IMR-90 (cell line): Measurements from ENCODE around the gene SEPTIN10.

ENCODE experiments used
- CHD1 ChIP-seq: IDR thresholded peaks from 2 replicates; pipeline ENCODE4 v1.6.1; 2012; ENCODE audit warnings: low read depth, low read length, improper control_type of control experiment
- MAFK ChIP-seq: IDR thresholded peaks from 2 replicates; pipeline ENCODE4 v1.6.1; 2012; ENCODE audit warnings: low read depth, low read length, improper control_type of control experiment
- POLR2A ChIP-seq: IDR thresholded peaks from 2 replicates; pipeline ENCODE4 v1.6.1; 2012; ENCODE audit warnings: mild to moderate bottlenecking, low read depth, low read length
- SMC3 ChIP-seq: fragments of 150-350 bp; IDR thresholded peaks from 2 replicates; pipeline ENCODE4 v1.6.1; 2016; ENCODE audit warnings: low read depth, mild to moderate bottlenecking, antibody characterized with exemption, low read length, moderate library complexity
- TF ChIP-seq, protein P1 (sequence below): conservative IDR thresholded peaks from 2 replicates; pipeline ENCODE4 v1.5.1; 2012; ENCODE audit warnings: mild to moderate bottlenecking, low read depth, low read length, improper control_type of control experiment

DNA sequence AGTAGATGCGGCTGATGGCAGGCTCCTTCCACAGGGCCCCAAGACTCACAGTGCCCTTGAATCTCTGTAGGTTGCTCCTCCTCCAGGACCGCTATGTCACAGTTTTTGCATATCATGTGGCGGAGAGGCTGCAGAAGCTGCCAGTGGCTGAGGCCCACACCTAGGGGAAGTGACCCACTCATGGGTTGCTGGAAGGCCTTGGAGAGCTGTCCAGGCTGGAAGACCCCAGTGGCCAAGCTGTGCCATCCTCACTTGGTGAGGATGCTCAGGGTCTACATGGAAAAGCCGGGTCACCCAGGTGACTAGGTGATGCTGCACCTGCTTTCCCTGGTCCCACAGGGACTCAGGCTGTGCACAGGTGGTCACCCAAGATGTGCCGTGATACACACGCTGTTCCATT is 90.6 kb downstream of the SEPTIN10 start:
- TF ChIP-seq, protein P1, sequence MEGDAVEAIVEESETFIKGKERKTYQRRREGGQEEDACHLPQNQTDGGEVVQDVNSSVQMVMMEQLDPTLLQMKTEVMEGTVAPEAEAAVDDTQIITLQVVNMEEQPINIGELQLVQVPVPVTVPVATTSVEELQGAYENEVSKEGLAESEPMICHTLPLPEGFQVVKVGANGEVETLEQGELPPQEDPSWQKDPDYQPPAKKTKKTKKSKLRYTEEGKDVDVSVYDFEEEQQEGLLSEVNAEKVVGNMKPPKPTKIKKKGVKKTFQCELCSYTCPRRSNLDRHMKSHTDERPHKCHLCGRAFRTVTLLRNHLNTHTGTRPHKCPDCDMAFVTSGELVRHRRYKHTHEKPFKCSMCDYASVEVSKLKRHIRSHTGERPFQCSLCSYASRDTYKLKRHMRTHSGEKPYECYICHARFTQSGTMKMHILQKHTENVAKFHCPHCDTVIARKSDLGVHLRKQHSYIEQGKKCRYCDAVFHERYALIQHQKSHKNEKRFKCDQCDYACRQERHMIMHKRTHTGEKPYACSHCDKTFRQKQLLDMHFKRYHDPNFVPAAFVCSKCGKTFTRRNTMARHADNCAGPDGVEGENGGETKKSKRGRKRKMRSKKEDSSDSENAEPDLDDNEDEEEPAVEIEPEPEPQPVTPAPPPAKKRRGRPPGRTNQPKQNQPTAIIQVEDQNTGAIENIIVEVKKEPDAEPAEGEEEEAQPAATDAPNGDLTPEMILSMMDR = no peak
- TF ChIP-seq POLR2A = no peak
- TF ChIP-seq MAFK = no peak
- no peak for TF ChIP-seq SMC3
- no peak for TF ChIP-seq CHD1
